Measurements from ENCODE around the gene OSBP2.

GRCh38 chr22:30891443-30891755 lies 196.7 kb downstream of the OSBP2 start:
- TF ChIP-seq, protein P1, sequence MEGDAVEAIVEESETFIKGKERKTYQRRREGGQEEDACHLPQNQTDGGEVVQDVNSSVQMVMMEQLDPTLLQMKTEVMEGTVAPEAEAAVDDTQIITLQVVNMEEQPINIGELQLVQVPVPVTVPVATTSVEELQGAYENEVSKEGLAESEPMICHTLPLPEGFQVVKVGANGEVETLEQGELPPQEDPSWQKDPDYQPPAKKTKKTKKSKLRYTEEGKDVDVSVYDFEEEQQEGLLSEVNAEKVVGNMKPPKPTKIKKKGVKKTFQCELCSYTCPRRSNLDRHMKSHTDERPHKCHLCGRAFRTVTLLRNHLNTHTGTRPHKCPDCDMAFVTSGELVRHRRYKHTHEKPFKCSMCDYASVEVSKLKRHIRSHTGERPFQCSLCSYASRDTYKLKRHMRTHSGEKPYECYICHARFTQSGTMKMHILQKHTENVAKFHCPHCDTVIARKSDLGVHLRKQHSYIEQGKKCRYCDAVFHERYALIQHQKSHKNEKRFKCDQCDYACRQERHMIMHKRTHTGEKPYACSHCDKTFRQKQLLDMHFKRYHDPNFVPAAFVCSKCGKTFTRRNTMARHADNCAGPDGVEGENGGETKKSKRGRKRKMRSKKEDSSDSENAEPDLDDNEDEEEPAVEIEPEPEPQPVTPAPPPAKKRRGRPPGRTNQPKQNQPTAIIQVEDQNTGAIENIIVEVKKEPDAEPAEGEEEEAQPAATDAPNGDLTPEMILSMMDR (IDR thresholded peaks at IDR 0.05 in 8 of 11, conservative IDR thresholded peaks at IDR 0.05 in 3 of 11) = no peak
- TF ChIP-seq POLR2A (IDR thresholded peaks at IDR 0.05) (no peak), POLR2AphosphoS5 (IDR thresholded peaks at IDR 0.05) (no peak)
